GM23338 (cell line): ENCODE results near the gene CSN3. TPM values are rescaled to one million over a fixed set of nuclear protein-coding genes. Genes with fewer than 3 reads are reported as not detected.
A peak's percentile ranks its signal among the peaks of the same experiment; 100 is the strongest.

Source experiments
- ATAC-seq: fragments of 200-7000 bp; cut with Tn5 transposase; 3 replicates; pipeline ENCODE4 v1.9.1; 2020
- DNase-seq: peaks from one replicate; pipeline ENCODE4 v3.0.0-alpha.2; 2015; ENCODE audit warnings: low spot score
- H2AFZ ChIP-seq: fragments of 200-600 bp; sonication (generic); 2 replicates; pipeline ENCODE4 v1.8.0; 2016; ENCODE audit warnings: antibody characterized with exemption, mild to moderate bottlenecking, moderate library complexity
- H3F3A ChIP-seq: fragments of 200-600 bp; sonication (generic); replicated peaks from 2 replicates; pipeline ENCODE4 v1.8.0; 2017; ENCODE audit warnings: antibody characterized with exemption, mixed run types, low read depth
- H3K27ac ChIP-seq: fragments of 200-600 bp; sonication (generic); 2 replicates; pipeline ENCODE4 v1.6.1; 2016; ENCODE audit warnings: low read depth
- H3K27me3 ChIP-seq: fragments of 200-600 bp; sonication (generic); 2 replicates; pipeline ENCODE4 v1.8.0; 2016; ENCODE audit warnings: mild to moderate bottlenecking, mixed run types, moderate library complexity; ENCODE audit not compliant: insufficient read depth
- H3K36me3 ChIP-seq: fragments of 200-600 bp; sonication (generic); 2 replicates; pipeline ENCODE4 v1.8.0; 2016; ENCODE audit warnings: mild to moderate bottlenecking; ENCODE audit not compliant: insufficient read depth
- H3K4me1 ChIP-seq: fragments of 200-600 bp; sonication (generic); 2 replicates; pipeline ENCODE4 v1.8.0; 2016; ENCODE audit warnings: mild to moderate bottlenecking, moderate library complexity; ENCODE audit not compliant: insufficient read depth
- H3K4me2 ChIP-seq: fragments of 200-600 bp; sonication (generic); 2 replicates; pipeline ENCODE4 v1.7.1; 2017; ENCODE audit warnings: mixed run types
- H3K4me3 ChIP-seq: fragments of 200-600 bp; sonication (generic); 2 replicates; pipeline ENCODE4 v1.6.1; 2016; ENCODE audit warnings: mixed run types
- H3K79me2 ChIP-seq: fragments of 200-600 bp; sonication (generic); replicated peaks from 2 replicates; pipeline ENCODE4 v1.8.0; 2017; ENCODE audit warnings: mild to moderate bottlenecking; ENCODE audit not compliant: insufficient read depth
- H3K9me2 ChIP-seq: fragments of 200-600 bp; sonication (generic); 2 replicates; pipeline ENCODE4 v1.8.0; 2017; ENCODE audit not compliant: insufficient read depth
- H4K20me1 ChIP-seq: fragments of 200-600 bp; sonication (generic); replicated peaks from 2 replicates; pipeline ENCODE4 v1.8.0; 2017; ENCODE audit warnings: mild to moderate bottlenecking; ENCODE audit not compliant: insufficient read depth
- H3K27ac Mint-ChIP-seq: 2 replicates; pipeline ENCODE4 v1.8.0; 2020; ENCODE audit warnings: inconsistent platforms, mild to moderate bottlenecking, moderate library complexity, mixed read lengths
- H3K27me3 Mint-ChIP-seq: 3 replicates; pipeline ENCODE4 v1.8.0; 2022; ENCODE audit warnings: low read depth, mild to moderate bottlenecking, moderate library complexity, mixed read lengths, inconsistent platforms; ENCODE audit not compliant: insufficient read depth, poor library complexity
- H3K36me3 Mint-ChIP-seq: 3 replicates; pipeline ENCODE4 v1.8.0; 2021; ENCODE audit warnings: low read depth, mild to moderate bottlenecking, inconsistent platforms, moderate library complexity, mixed read lengths
- H3K4me1 Mint-ChIP-seq: 3 replicates; pipeline ENCODE4 v1.8.0; 2020; ENCODE audit warnings: mild to moderate bottlenecking, inconsistent platforms, mixed read lengths
- H3K4me3 Mint-ChIP-seq: 3 replicates; pipeline ENCODE4 v1.8.0; 2021; ENCODE audit warnings: moderate library complexity, mild to moderate bottlenecking, inconsistent platforms, mixed read lengths
- H3K9me3 Mint-ChIP-seq: 3 replicates; pipeline ENCODE4 v1.8.0; 2020; ENCODE audit warnings: moderate library complexity, mild to moderate bottlenecking, inconsistent platforms, mixed read lengths
- CREB1 ChIP-seq: fragments of 250-450 bp; sonication (Bioruptor Pico); IDR thresholded peaks from 2 replicates; pipeline ENCODE4 v1.5.0; 2020; ENCODE audit warnings: low read depth, mild to moderate bottlenecking, moderate library complexity
- CTCF ChIP-seq, 2 experiments: fragments of 200-600 bp in 1 of 2; sonication (generic) in 1 of 2; conservative IDR thresholded peaks; 2 replicates each; pipeline versions ENCODE4 v1.5.1 to v1.6.1; 2016 to 2017; ENCODE audit warnings: antibody characterized with exemption in 2 of 2, low read depth in 2 of 2, mild to moderate bottlenecking in 2 of 2, moderate library complexity in 1 of 2
- EZH2 ChIP-seq: fragments of 200-600 bp; sonication (generic); IDR thresholded peaks from one replicate; pipeline ENCODE4 v1.8.0; 2017; ENCODE audit warnings: antibody characterized with exemption, mild to moderate bottlenecking, low read depth; ENCODE audit not compliant: unreplicated experiment
- EZH2phosphoT487 ChIP-seq: fragments of 200-600 bp; sonication (generic); IDR thresholded peaks from one replicate; pipeline ENCODE4 v1.8.1; 2018; ENCODE audit warnings: antibody characterized with exemption; ENCODE audit not compliant: unreplicated experiment
- JUNB ChIP-seq: IDR thresholded peaks from one replicate; pipeline ENCODE4 v1.6.1; 2016; ENCODE audit warnings: antibody characterized with exemption; ENCODE audit not compliant: unreplicated experiment
- NANOG ChIP-seq: IDR thresholded peaks from 2 replicates; pipeline ENCODE4 v1.6.1; 2016; ENCODE audit warnings: antibody characterized with exemption, borderline replicate concordance
- POLR2AphosphoS5 ChIP-seq: IDR thresholded peaks from 2 replicates; pipeline ENCODE4 v1.6.1; 2016; ENCODE audit warnings: antibody characterized with exemption, low read depth
- REST ChIP-seq: IDR thresholded peaks from one replicate; pipeline ENCODE4 v1.6.1; 2018; ENCODE audit warnings: antibody characterized with exemption; ENCODE audit not compliant: unreplicated experiment
- STAT1 ChIP-seq: IDR thresholded peaks from one replicate; pipeline ENCODE4 v1.6.1; 2016; ENCODE audit warnings: antibody characterized with exemption; ENCODE audit not compliant: unreplicated experiment
- ZNF331 ChIP-seq: fragments of 250-450 bp; sonication (Bioruptor Pico); IDR thresholded peaks from 2 replicates; pipeline ENCODE4 v1.5.0; 2020; ENCODE audit warnings: low read depth, mild to moderate bottlenecking, moderate library complexity
- polyA plus RNA-seq: library from polyadenylated mRNA; unstranded; fragments of >200 nt; fragmentation: Nextera tagmentation; extraction: Ambion mirVana; gene quantifications from 2 replicates; pipeline ENCODE4 v1.2.1, GENCODE V29; 2016
- total RNA-seq: library from RNA; depleted of rRNA; stranded (reverse); fragments of >200 nt; shearing (Covaris generic); gene quantifications from 2 replicates; pipeline ENCODE4 v1.2.3, GENCODE V29; 2014
- TF ChIP-seq, protein P1 (sequence below): fragments of 250-450 bp; sonication (Bioruptor Pico); IDR thresholded peaks from 2 replicates; pipeline ENCODE4 v1.5.0; 2020; ENCODE audit warnings: mild to moderate bottlenecking, moderate library complexity

The CSN3 gene
- total and polyA plus RNA-seq, 2 experiments from 2014 or later, result not detected

DNA sequence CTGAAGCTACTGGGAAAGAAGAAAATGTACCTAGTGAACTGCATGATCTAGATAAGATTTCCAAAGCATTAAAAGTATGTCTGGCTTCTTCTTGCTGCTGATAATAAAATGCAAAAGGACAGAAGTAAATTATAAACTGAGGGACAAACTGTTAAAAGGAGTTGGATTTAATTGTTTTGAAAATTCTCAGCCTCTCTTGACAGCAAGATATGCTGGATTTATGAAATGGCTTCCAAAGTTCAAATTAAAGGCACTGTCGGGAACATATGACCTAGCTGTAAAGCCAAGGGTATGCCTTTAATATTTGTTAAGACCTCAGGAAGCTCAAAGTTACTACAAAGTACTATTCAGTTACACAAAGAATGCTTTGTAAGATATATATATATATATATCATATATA is 46.3 kb downstream of the CSN3 start:
- H3K27ac ChIP-seq, result no peak overlapping the region
- H3K4me1 ChIP-seq, result no peaks in the 10 kb centered on the region
- H3K36me3 ChIP-seq, result no peaks in the 10 kb centered on the region
- Mint-ChIP-seq H3K36me3 (no peaks in the 10 kb centered on the region), H3K4me1 (no peaks in the 10 kb centered on the region), H3K4me3 (no peak overlapping the region), H3K9me3 (no peaks in the 10 kb centered on the region), H3K27ac (no peak overlapping the region), H3K27me3 (no peaks in the 10 kb centered on the region)
- DNase-seq (no peak), ATAC-seq (no peak)
- peak overlapping the region; percentile 24; the same call in 1 of the 2 replicates for H2AFZ ChIP-seq
- peaks cover 4% of the 10 kb centered on the region; the same call in 1 of the 2 replicates for H3K9me2 ChIP-seq
- TF ChIP-seq REST (no peak), EZH2phosphoT487 (no peak), JUNB (no peak)
- no peaks in the 10 kb centered on the region for H3F3A ChIP-seq
- H3K27me3 ChIP-seq, result no peaks in the 10 kb centered on the region
- no peaks in the 10 kb centered on the region for H3K79me2 ChIP-seq
- no peak overlapping the region for H3K4me3 ChIP-seq
- no peaks in the 10 kb centered on the region for H4K20me1 ChIP-seq
- no peak overlapping the region for H3K4me2 ChIP-seq

- H3K36me3 Mint-ChIP-seq, result no peaks in the 10 kb centered on the region
- no peaks in the 10 kb centered on the region for H3K9me3 Mint-ChIP-seq
- no peaks in the 10 kb centered on the region for H3K27me3 Mint-ChIP-seq
- TF ChIP-seq EZH2 (no peak), NANOG (no peak), POLR2AphosphoS5 (no peak), CTCF (conservative IDR thresholded peaks at IDR 0.05; ENCODE audit: low read depth in 2 of 2) (no peak), EZH2phosphoT487 (no peak), CREB1 (CRISPR knock-in tag) (no peak), JUNB (no peak), ZNF331 (CRISPR knock-in tag) (no peak), STAT1 (no peak)
- TF ChIP-seq, protein P1, sequence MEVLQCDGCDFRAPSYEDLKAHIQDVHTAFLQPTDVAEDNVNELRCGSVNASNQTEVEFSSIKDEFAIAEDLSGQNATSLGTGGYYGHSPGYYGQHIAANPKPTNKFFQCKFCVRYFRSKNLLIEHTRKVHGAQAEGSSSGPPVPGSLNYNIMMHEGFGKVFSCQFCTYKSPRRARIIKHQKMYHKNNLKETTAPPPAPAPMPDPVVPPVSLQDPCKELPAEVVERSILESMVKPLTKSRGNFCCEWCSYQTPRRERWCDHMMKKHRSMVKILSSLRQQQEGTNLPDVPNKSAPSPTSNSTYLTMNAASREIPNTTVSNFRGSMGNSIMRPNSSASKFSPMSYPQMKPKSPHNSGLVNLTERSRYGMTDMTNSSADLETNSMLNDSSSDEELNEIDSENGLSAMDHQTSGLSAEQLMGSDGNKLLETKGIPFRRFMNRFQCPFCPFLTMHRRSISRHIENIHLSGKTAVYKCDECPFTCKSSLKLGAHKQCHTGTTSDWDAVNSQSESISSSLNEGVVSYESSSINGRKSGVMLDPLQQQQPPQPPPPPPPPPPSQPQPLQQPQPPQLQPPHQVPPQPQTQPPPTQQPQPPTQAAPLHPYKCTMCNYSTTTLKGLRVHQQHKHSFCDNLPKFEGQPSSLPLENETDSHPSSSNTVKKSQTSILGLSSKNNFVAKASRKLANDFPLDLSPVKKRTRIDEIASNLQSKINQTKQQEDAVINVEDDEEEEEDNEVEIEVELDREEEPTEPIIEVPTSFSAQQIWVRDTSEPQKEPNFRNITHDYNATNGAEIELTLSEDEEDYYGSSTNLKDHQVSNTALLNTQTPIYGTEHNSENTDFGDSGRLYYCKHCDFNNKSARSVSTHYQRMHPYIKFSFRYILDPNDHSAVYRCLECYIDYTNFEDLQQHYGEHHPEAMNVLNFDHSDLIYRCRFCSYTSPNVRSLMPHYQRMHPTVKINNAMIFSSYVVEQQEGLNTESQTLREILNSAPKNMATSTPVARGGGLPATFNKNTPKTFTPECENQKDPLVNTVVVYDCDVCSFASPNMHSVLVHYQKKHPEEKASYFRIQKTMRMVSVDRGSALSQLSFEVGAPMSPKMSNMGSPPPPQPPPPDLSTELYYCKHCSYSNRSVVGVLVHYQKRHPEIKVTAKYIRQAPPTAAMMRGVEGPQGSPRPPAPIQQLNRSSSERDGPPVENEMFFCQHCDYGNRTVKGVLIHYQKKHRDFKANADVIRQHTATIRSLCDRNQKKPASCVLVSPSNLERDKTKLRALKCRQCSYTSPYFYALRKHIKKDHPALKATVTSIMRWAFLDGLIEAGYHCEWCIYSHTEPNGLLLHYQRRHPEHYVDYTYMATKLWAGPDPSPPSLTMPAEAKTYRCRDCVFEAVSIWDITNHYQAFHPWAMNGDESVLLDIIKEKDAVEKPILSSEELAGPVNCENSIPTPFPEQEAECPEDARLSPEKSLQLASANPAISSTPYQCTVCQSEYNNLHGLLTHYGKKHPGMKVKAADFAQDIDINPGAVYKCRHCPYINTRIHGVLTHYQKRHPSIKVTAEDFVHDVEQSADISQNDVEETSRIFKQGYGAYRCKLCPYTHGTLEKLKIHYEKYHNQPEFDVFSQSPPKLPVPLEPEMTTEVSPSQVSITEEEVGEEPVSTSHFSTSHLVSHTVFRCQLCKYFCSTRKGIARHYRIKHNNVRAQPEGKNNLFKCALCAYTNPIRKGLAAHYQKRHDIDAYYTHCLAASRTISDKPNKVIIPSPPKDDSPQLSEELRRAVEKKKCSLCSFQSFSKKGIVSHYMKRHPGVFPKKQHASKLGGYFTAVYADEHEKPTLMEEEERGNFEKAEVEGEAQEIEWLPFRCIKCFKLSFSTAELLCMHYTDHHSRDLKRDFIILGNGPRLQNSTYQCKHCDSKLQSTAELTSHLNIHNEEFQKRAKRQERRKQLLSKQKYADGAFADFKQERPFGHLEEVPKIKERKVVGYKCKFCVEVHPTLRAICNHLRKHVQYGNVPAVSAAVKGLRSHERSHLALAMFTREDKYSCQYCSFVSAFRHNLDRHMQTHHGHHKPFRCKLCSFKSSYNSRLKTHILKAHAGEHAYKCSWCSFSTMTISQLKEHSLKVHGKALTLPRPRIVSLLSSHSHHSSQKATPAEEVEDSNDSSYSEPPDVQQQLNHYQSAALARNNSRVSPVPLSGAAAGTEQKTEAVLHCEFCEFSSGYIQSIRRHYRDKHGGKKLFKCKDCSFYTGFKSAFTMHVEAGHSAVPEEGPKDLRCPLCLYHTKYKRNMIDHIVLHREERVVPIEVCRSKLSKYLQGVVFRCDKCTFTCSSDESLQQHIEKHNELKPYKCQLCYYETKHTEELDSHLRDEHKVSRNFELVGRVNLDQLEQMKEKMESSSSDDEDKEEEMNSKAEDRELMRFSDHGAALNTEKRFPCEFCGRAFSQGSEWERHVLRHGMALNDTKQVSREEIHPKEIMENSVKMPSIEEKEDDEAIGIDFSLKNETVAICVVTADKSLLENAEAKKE (CRISPR knock-in tag), result no peak
Observed at GRCh38 chr4:70291341-70291740, 48.9 kb downstream of the CSN3 start.

More at GRCh38 chr4:70291341-70291740, 48.9 kb downstream of the CSN3 start:
- no peaks in the 10 kb centered on the region for H3F3A ChIP-seq
- no peak overlapping the region for H3K4me2 ChIP-seq
- no peaks in the 10 kb centered on the region for H3K4me1 Mint-ChIP-seq
- no peaks in the 10 kb centered on the region for H3K36me3 ChIP-seq
- H3K27ac Mint-ChIP-seq, result no peak overlapping the region
- no peaks in the 10 kb centered on the region for H3K4me1 ChIP-seq
- H3K79me2 ChIP-seq, result no peaks in the 10 kb centered on the region
- H3K9me2 ChIP-seq, result peaks cover 4% of the 10 kb centered on the region; the same call in 1 of the 2 replicates
- no peak overlapping the region for H3K27ac ChIP-seq
- H4K20me1 ChIP-seq, result no peaks in the 10 kb centered on the region
- ATAC-seq, result no peak
- H3K4me3 ChIP-seq, result no peak overlapping the region
- H2AFZ ChIP-seq, result no peak overlapping the region
- DNase-seq, result no peak
- H3K27me3 ChIP-seq, result no peaks in the 10 kb centered on the region
- H3K4me3 Mint-ChIP-seq, result no peak overlapping the region
